C4-2B (cell line): Measurements from ENCODE around the gene DDX20.
"Not testable (repeated sequence)": the region's sequence is repeated elsewhere in the genome, so short reads cannot be mapped to it uniquely, and the experiment has no call there.

Experiments
- H3K27ac ChIP-seq: fragments of 450-650 bp; 2 replicates; pipeline ENCODE4 v1.5.1; 2017
- CTCF ChIP-seq: fragments of 450-650 bp; conservative IDR thresholded peaks from 2 replicates; pipeline ENCODE4 v1.5.1; 2017; ENCODE audit warnings: mild to moderate bottlenecking
- ZFX ChIP-seq: fragments of 450-650 bp; IDR thresholded peaks from 2 replicates; pipeline ENCODE4 v1.6.1; 2017

Gene DDX20

GRCh38 chr1:111792249-111792648, 36.5 kb downstream of the DDX20 start:
- H3K27ac ChIP-seq = no peak overlapping the region
- no peak for TF ChIP-seq CTCF
- no peak for TF ChIP-seq ZFX

- TF ChIP-seq ZFX (no peak), CTCF (no peak)
- no peak overlapping the region for H3K27ac ChIP-seq
These were observed 38.2 kb downstream of the DDX20 start for GRCh38 chr1:111793923-111794322.

- no peak overlapping the region for H3K27ac ChIP-seq
- TF ChIP-seq ZFX (no peak), CTCF (peak; percentile 6; the same call in 1 of the 2 replicates)
These were observed 39.7 kb downstream of the DDX20 start for GRCh38 chr1:111795401-111795800.

GRCh38 chr1:111798580-111798979, 42.9 kb downstream of the DDX20 start:
- H3K27ac ChIP-seq = no peak overlapping the region

GRCh38 chr1:111799722-111800121, 44.0 kb downstream of the DDX20 start:
- H3K27ac ChIP-seq = not testable (repeated sequence)

More at GRCh38 chr1:111798580-111798979, 42.9 kb downstream of the DDX20 start:
- TF ChIP-seq CTCF (no peak), ZFX (no peak)

- TF ChIP-seq ZFX (no peak), CTCF (peak; percentile 32)
- no peak overlapping the region for H3K27ac ChIP-seq
These were observed 45.6 kb downstream of the DDX20 start for GRCh38 chr1:111801071-111801850.

GRCh38 chr1:111802110-111802509, 46.4 kb downstream of the DDX20 start:
- no peak overlapping the region for H3K27ac ChIP-seq
- TF ChIP-seq CTCF = no peak
- TF ChIP-seq ZFX = no peak

GRCh38 chr1:111802984-111803383, 47.3 kb downstream of the DDX20 start:
- no peak for TF ChIP-seq ZFX
- TF ChIP-seq CTCF = no peak
- H3K27ac ChIP-seq = no peak overlapping the region
